Panc1 (cell line): ENCODE measurements around the gene WDR7. TPM values are rescaled to one million over a fixed set of nuclear protein-coding genes. Genes with fewer than 3 reads are reported as not detected.

Experiments used
- ATAC-seq: fragments of 200-7000 bp; cut with Tn5 transposase; 2 replicates; pipeline ENCODE4 v1.9.1; 2020; ENCODE audit warnings: mild to moderate bottlenecking, moderate library complexity
- BruUV-seq: library from RNA; stranded (reverse); fragments of 400-500 nt; replicated peaks from 2 replicates; lab custom pipeline; 2021; lab: Mats Ljungman, UMichigan
- CTCF ChIA-PET: fragments of 300-600 bp; sonication (Branson Sonifier 250); formaldehyde crosslinking; loops from one replicate; lab custom pipeline; 2022; ENCODE audit warnings: antibody characterized with exemption; lab: Charles Lee
- POLR2A ChIA-PET: fragments of 300-600 bp; sonication (Branson Sonifier 250); formaldehyde crosslinking; loops from one replicate; lab custom pipeline; 2022; ENCODE audit warnings: antibody characterized with exemption; lab: Charles Lee
- DNase-seq: peaks from one replicate; pipeline ENCODE4 v3.0.0-alpha.2; 2010; ENCODE audit warnings: low read depth, low spot score
- H3K27ac ChIP-seq: 2 replicates; pipeline ENCODE4 v1.5.1; 2011; ENCODE audit warnings: mild to moderate bottlenecking, low read length, inconsistent platforms
- H3K27me3 ChIP-seq: fragments of 200-500 bp; sonication (Bioruptor generic); 2 replicates; pipeline ENCODE4 v1.6.0; 2014; ENCODE audit warnings: low read length, inconsistent platforms; ENCODE audit not compliant: control insufficient read depth, insufficient read depth
- H3K36me3 ChIP-seq: fragments of 200-500 bp; sonication (Bioruptor generic); 2 replicates; pipeline ENCODE4 v1.5.1; 2014; ENCODE audit warnings: inconsistent platforms, mild to moderate bottlenecking, low read length, moderate library complexity; ENCODE audit not compliant: control insufficient read depth, insufficient read depth
- H3K4me1 ChIP-seq: 2 replicates; pipeline ENCODE4 v1.5.1; 2011; ENCODE audit warnings: inconsistent platforms, mild to moderate bottlenecking, low read length, moderate library complexity; ENCODE audit not compliant: control insufficient read depth, insufficient read depth
- H3K4me3 ChIP-seq, 2 experiments: 2 replicates each; pipeline ENCODE4 v1.5.1; 2011 to 2012; ENCODE audit warnings: low read depth in 2 of 2, low read length in 2 of 2, mild to moderate bottlenecking in 2 of 2, inconsistent platforms in 1 of 2, moderate library complexity in 1 of 2
- H3K9me3 ChIP-seq: fragments of 200-500 bp; sonication (Bioruptor generic); 2 replicates; pipeline ENCODE4 v1.5.1; 2014; ENCODE audit warnings: low read depth, mild to moderate bottlenecking, inconsistent platforms, low read length, moderate library complexity; ENCODE audit not compliant: control insufficient read depth, insufficient read depth
- CTCF ChIP-seq: fragments of 450-650 bp; IDR thresholded peaks from 2 replicates; pipeline ENCODE4 v1.5.1; 2017; ENCODE audit warnings: mild to moderate bottlenecking
- POLR2AphosphoS5 ChIP-seq: IDR thresholded peaks from 2 replicates; pipeline ENCODE4 v1.6.1; 2012; ENCODE audit warnings: mild to moderate bottlenecking, low read depth, low read length, moderate library complexity
- REST ChIP-seq, 2 experiments: IDR thresholded peaks; 2 replicates each; pipeline ENCODE4 v1.6.1; 2011 to 2012; ENCODE audit warnings: low read depth in 2 of 2, control low read depth in 1 of 2, low read length in 1 of 2, mild to moderate bottlenecking in 1 of 2, moderate library complexity in 1 of 2; ENCODE audit not compliant: insufficient read depth in 1 of 2
- SIN3A ChIP-seq: IDR thresholded peaks from 2 replicates; pipeline ENCODE4 v1.6.1; 2012; ENCODE audit warnings: low read depth, mild to moderate bottlenecking, low read length, moderate library complexity, borderline replicate concordance; ENCODE audit not compliant: insufficient read depth
- TCF7L2 ChIP-seq: IDR thresholded peaks from 2 replicates; pipeline ENCODE4 v1.6.1; 2011; ENCODE audit warnings: mild to moderate bottlenecking, low read depth, low read length, inconsistent platforms
- in situ Hi-C: cut with HindIII; loops from 2 replicates; pipeline ENCODE4 v1.10.0; 2016; ENCODE audit warnings: low sequenced_read_pairs, low pct_unique_long_range_greater_than_20kb
- intact Hi-C: fragments of 100-400 bp; cut with micrococcal nuclease; formaldehyde crosslinking; loops from one replicate; pipeline ENCODE4 v1.10.0; 2022; ENCODE audit not compliant: unreplicated experiment
- total RNA-seq: library from RNA; stranded (reverse); gene quantifications from one replicate; pipeline ENCODE4 v1.2.1, GENCODE V29; 2021; ENCODE audit not compliant: unreplicated experiment

Gene WDR7
- total RNA-seq, 1 experiment from 2014 or later: 12.3 TPM

DNA sequence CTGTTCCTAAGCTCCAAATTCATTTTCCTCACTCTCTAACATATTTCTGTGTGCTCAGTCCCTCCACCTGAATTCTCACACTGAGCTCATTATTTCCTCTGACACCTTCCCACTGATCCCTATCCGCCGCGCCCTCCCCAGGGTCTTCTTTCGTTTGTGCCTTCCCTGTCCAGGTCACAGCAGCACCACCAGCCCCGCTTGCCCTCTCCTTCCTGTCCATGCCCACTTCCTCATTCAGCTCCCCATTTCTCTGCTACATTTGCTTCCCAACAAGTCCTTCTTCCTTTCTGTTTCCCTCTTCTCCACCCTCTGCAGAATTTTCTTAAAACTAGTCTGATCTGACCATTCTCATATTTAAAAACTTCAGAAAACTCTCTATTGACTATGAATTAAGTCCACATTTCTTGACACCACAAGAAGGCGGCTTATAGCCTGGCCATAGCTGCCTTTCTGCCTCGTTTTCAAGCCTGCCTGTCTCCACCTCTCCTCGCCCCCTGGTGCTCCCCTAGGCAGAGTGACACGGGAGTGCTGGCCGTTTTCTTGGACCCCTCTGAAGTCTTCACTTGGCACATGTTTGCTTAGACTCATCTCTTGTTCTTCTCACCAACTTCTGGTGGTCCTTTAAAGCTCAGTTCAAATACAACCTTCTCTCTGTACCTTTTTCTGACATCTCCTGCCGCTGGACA, 357.0 kb downstream of the WDR7 start:
- intact Hi-C loops: no loop called here
- ChIA-PET CTCF (no interaction called here), POLR2A (no interaction called here)

GRCh38 chr18:57009844-57010243, 358.7 kb downstream of the WDR7 start:
- intact Hi-C loops: no loop called here

More for the DNA sequence above, 357.0 kb downstream of the WDR7 start:
- no peak overlapping the region for H3K27ac ChIP-seq
- no peaks in the 10 kb centered on the region for H3K36me3 ChIP-seq
- in situ Hi-C loops: no loop called here
- no peaks in the 10 kb centered on the region for H3K9me3 ChIP-seq
- no peak overlapping the region for H3K4me3 ChIP-seq
- DNase-seq (no peak), ATAC-seq (no peak)
- H3K27me3 ChIP-seq: no peaks in the 10 kb centered on the region
- BruUV-seq: no TSS peak
- H3K4me1 ChIP-seq: no peaks in the 10 kb centered on the region
- TF ChIP-seq REST (IDR thresholded peaks at IDR 0.05; ENCODE audit: insufficient read depth in 1 of 2, low read depth in 2 of 2, low read length in 1 of 2): no peak
- no peak for TF ChIP-seq SIN3A
- no peak for TF ChIP-seq CTCF
- no peak for TF ChIP-seq TCF7L2
- no peak for TF ChIP-seq POLR2AphosphoS5

More at GRCh38 chr18:57009844-57010243, 358.7 kb downstream of the WDR7 start:
- ChIA-PET POLR2A (no interaction called here), CTCF (no interaction called here)
- Histone ChIP-seq H3K27ac (no peak overlapping the region), H3K4me3 (no peak overlapping the region), H3K4me1 (no peaks in the 10 kb centered on the region), H3K9me3 (no peaks in the 10 kb centered on the region), H3K36me3 (no peaks in the 10 kb centered on the region), H3K27me3 (no peaks in the 10 kb centered on the region)
- ATAC-seq (no peak), DNase-seq (no peak)
- BruUV-seq: no TSS peak
- in situ Hi-C loops: no loop called here
- no peak for TF ChIP-seq POLR2AphosphoS5
- TF ChIP-seq REST (IDR thresholded peaks at IDR 0.05; ENCODE audit: insufficient read depth in 1 of 2, low read depth in 2 of 2, low read length in 1 of 2): no peak
- no peak for TF ChIP-seq TCF7L2
- no peak for TF ChIP-seq CTCF
- no peak for TF ChIP-seq SIN3A
